Muscle of leg (tissue), 11 donors: Measurements from ENCODE around the gene TCEAL5. TPM values are rescaled to one million over a fixed set of nuclear protein-coding genes. Genes with fewer than 3 reads are reported as not detected.
A peak's percentile ranks its signal among the peaks of the same experiment; 100 is the strongest.

Experiments
- DNase-seq: peaks from one replicate; pipeline ENCODE4 v3.0.0; 2013
- H3K27ac ChIP-seq: one replicate; pipeline ENCODE4 v1.5.1; 2013; ENCODE audit warnings: mild to moderate bottlenecking, low read length, control low read depth
- H3K27me3 ChIP-seq: one replicate; pipeline ENCODE4 v1.6.1; 2013; ENCODE audit warnings: low read length; ENCODE audit not compliant: control insufficient read depth, insufficient read depth
- H3K36me3 ChIP-seq: one replicate; pipeline ENCODE4 v1.6.1; 2013; ENCODE audit warnings: low read length; ENCODE audit not compliant: control insufficient read depth, insufficient read depth
- H3K4me1 ChIP-seq: one replicate; pipeline ENCODE4 v1.6.1; 2013; ENCODE audit warnings: low read length; ENCODE audit not compliant: control insufficient read depth, insufficient read depth
- H3K4me3 ChIP-seq: one replicate; pipeline ENCODE4 v1.5.1; 2013; ENCODE audit warnings: low read length, control low read depth
- H3K9me3 ChIP-seq: replicated peaks from 2 replicates; pipeline ENCODE4 v1.6.1; 2013; ENCODE audit warnings: low read depth, low read length; ENCODE audit not compliant: control insufficient read depth
- WGBS: methylation state at CpG from one replicate; pipeline ENCODE4 v1.1.5; 2013; ENCODE audit warnings: missing lambda C conversion rate; ENCODE audit not compliant: insufficient coverage; 5-methylcytosine and 5-hydroxymethylcytosine counted together
- polyA plus RNA-seq, 8 donors: library from polyadenylated mRNA; unstranded; fragments of 120-200 nt; gene quantifications; one replicate each; pipeline versions ENCODE4 v1.2.1 to v1.2.3, GENCODE V29; 2013; ENCODE audit warnings: inconsistent platforms in 1 of 8, low replicate concordance in 1 of 8; ENCODE audit not compliant: insufficient read length in 8 of 8, insufficient read depth in 1 of 8
- total RNA-seq: library from RNA; stranded (reverse); fragments of 120-200 nt; gene quantifications from one replicate; pipeline ENCODE4 v1.2.4, GENCODE V29; 2013

TCEAL5 gene
- total and polyA plus RNA-seq, 9 donors = 2.9 to 12.6 (median 6.1) TPM

DNA sequence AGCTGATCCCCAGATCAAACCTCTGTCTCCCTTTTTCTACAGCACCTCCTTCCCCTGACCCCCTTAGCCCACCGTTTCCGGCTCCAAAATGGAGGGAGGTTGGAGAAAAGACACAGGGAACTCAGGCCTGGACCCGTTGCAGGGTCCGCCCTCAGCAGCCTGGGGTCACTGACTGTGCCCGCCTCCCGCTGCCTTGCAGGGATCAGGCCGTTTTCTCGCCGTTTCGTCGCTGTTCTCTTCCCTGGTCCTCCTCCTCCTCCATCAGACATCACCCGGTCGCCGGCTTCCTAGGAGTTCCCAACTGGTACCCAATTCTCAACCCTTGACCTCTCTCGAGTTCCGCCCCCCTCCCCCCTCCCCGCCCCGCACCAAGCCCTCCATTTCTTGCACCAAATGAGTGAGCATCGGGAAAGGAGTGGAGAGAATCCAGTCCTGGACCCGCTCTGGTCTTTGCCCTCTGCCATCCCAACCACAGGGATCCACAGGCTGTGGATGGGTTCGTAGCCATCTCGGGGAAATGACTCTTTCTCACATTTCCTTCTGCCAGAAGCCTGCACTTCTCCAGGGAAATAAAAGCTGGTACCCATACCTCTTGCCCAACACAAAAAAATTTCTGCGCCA, 493 bp downstream of the TCEAL5 start:
- Histone ChIP-seq H3K36me3 (no peaks in the 10 kb centered on the region), H3K27me3 (peaks cover 32% of the 10 kb centered on the region), H3K9me3 (no peaks in the 10 kb centered on the region), H3K27ac (no peak overlapping the region), H3K4me1 (no peaks in the 10 kb centered on the region), H3K4me3 (peak overlapping the region; percentile 44)
- 14% methylated on average over 14 of the region's 23 CpGs for WGBS
- DNase-seq = no peak

DNA sequence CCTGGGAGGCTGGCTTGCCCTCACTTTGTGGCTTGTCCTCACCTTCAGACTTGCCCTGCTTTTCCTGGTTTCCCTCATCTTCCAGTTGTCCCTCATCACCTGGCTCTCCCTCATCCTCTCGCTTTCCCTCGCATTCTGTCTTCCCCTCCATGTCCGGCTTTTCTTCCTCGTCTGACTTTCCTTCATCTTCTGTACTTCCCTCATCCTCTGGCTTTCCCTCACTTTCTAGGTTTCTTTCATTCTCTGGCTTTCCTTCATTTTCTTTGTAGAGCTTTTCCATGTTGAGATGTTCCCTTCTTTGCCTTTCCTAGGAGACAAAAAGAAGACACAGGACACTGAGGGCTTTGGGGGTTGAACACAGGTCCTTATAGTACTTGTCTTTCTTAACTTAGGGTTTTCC, 2.3 kb downstream of the TCEAL5 start:
- DNase-seq = no peak
- Histone ChIP-seq H3K27me3 (peaks cover 32% of the 10 kb centered on the region), H3K9me3 (no peaks in the 10 kb centered on the region), H3K36me3 (no peaks in the 10 kb centered on the region), H3K4me1 (no peaks in the 10 kb centered on the region), H3K27ac (no peak overlapping the region), H3K4me3 (no peak overlapping the region)
- 80% methylated on average over 4 of the region's 4 CpGs for WGBS

DNA sequence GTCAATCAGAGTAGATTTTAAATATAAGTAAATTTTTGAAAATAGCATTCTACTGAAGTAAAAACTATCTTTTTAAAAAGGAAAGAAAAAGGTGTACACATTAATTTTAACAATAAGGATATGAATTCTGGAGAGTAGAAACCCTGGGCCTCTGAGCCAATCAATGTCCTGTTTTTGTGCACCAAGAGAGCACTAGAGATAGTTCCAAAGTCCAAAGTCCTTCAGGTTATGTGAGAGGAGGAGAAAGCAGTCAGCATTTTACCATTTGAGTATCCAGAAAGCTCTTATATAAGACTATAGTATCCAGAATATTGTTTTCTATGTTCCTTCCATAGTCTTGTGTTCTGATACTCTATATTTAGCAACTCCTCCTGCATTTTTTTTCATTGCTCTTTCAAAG, 18.3 kb downstream of the TCEAL5 start:
- DNase-seq = no peak
- Histone ChIP-seq H3K9me3 (no peaks in the 10 kb centered on the region), H3K4me3 (no peak overlapping the region), H3K27ac (no peak overlapping the region), H3K36me3 (no peaks in the 10 kb centered on the region), H3K4me1 (peaks cover 6% of the 10 kb centered on the region), H3K27me3 (peaks cover 18% of the 10 kb centered on the region)

DNA sequence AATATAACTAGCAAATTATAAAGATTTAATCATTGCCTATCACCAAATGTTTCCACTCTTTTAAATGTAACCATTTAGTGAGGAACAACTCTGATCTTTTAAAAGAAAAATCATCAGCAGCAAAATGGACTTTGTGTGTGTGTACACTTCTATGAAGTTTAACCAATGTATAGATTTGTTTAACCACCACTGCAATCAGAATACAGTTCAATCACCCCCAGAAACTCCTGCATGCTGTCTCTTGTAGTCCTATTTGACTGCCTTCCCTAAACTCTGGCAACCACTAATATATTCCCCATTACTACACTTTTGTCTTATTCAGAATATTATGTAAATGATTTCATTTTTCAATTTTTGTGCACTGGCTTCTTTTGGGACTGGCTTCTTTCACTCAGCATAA, 19.9 kb downstream of the TCEAL5 start:
- no peak overlapping the region for H3K27ac ChIP-seq
- DNase-seq = no peak
- H3K27me3 ChIP-seq = peaks cover 21% of the 10 kb centered on the region
- no peaks in the 10 kb centered on the region for H3K9me3 ChIP-seq
- H3K4me3 ChIP-seq = no peak overlapping the region
- peaks cover 3% of the 10 kb centered on the region for H3K36me3 ChIP-seq
- peaks cover 6% of the 10 kb centered on the region for H3K4me1 ChIP-seq

DNA sequence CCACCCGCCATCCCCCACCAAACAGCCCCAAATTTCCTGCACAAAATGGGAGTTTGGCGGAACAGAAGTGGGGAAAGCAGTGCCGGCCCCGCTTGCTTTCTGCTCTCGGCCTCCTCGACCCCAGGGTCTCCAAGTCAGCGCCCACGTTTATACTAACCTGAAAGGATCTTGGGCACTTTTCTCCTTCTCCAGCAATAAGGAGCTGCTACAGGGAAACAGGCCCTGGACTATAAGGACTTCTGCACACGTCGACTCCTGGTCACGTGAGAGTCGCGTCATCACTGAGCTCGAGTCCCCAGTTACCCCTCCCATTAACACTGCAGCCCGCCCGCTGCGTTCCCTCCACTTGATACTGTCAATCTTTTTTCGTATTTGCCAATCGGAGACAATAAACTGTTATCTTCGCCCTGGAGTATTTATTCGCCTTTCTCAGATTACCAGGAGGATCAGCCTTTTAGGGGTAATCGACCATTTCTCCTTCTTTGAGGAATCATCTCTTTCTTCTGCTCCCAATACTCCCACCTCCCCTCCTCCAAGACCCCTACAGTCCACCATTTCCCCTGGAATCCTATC, 21.5 kb downstream of the TCEAL5 start, which contains the start of gene TCEAL8:
TCEAL8 (minus strand) TSS at position 235 of the 573 bp plus-strand sequence. CDS start 1,176 bp downstream, outside the sequence.
- DNase-seq = peak; percentile 96
- peaks cover 4% of the 10 kb centered on the region for H3K36me3 ChIP-seq
- no peaks in the 10 kb centered on the region for H3K9me3 ChIP-seq
- H3K4me1 ChIP-seq = peaks cover 6% of the 10 kb centered on the region
- H3K4me3 ChIP-seq = peak within 1 kb of the TSS; percentile 85
- 21% methylated on average over 10 of the region's 22 CpGs for WGBS
- peak within 1 kb of the TSS; percentile 97 for H3K27ac ChIP-seq
- peaks cover 25% of the 10 kb centered on the region for H3K27me3 ChIP-seq

DNA sequence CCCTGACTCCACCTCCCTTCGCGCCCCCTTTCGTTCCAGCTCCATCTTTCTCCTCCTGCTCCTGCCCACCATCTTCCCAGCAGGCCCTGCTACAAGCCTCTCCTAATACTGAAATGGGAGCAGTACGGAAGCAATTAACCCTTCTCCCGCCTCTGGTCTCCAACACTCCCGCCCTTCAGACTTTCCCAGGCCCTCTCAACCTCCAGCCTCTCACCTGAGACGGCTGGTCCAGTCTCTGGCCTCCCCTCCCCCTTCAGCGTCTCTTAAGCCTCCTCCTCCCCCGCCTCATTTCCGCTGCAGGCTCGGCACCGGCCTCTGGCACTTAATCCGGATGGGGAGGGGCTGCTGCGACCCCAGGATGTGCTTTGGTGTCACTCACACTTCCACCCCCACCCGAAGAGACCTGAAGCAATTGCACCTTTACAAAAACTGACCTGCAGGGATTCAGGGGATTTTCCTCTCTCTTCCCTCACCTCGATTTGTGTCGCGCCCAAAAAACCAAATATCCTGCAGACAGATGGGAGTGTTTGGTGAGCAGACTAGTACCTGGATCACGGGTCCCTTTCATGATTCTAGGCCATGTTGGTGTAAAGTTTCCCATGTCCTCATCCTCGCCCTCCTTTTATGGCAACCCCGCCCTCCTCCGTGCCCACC, 22.3 kb downstream of the TCEAL5 start:
- WGBS = 17% methylated on average over 15 of the region's 22 CpGs
- DNase-seq = peak; percentile 79
- H3K4me1 ChIP-seq = peaks cover 6% of the 10 kb centered on the region
- peaks cover 4% of the 10 kb centered on the region for H3K36me3 ChIP-seq
- H3K4me3 ChIP-seq = peak overlapping the region; percentile 85
- peak overlapping the region; percentile 97 for H3K27ac ChIP-seq
- H3K9me3 ChIP-seq = no peaks in the 10 kb centered on the region
- H3K27me3 ChIP-seq = peaks cover 25% of the 10 kb centered on the region

DNA sequence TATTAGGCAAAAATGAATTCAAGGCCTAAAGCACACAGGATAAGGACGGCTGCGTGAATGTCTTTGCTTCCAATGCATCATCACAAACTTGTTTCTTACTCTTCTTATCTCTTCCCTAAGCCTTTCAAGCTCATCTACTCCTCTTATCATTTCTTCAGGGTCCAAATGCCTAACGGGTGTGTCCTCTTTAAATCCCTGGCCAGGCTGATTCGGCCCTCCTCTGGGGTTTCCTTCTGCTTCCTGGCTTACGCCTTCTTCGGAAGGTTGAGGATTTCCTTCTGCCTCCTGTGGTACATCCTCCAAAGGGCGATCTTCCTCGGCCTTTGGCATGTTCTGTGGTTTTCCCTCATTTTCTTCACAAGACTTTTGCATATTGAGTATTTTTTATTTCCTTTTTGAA, 22.9 kb downstream of the TCEAL5 start:
- 47% methylated on average over 4 of the region's 8 CpGs for WGBS
- Histone ChIP-seq H3K36me3 (peaks cover 4% of the 10 kb centered on the region), H3K27me3 (peaks cover 24% of the 10 kb centered on the region), H3K4me1 (peaks cover 6% of the 10 kb centered on the region), H3K9me3 (no peaks in the 10 kb centered on the region), H3K4me3 (peak overlapping the region; percentile 85), H3K27ac (peak overlapping the region; percentile 97)
- DNase-seq = peak; percentile 21

DNA sequence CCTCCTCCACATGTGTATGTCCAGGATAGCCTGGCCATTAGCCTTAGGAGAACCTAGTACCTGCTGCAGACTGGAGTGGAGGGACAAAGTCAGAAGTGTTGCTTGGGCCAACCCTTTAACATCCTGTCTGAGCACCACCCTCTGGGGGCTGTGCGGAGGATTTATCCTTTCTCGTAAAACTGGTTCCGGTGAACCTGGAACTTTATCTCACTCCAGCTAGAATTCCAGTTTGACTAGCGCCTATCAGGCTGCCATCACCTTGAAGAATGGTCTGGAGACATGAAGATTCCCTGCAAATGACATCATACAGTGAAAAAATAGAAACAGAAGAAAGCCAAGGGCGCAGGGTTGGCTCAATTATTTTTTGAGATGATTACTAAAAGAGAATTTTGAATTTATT, 25.6 kb downstream of the TCEAL5 start:
- Histone ChIP-seq H3K27ac (no peak overlapping the region), H3K4me3 (no peak overlapping the region), H3K36me3 (peaks cover 4% of the 10 kb centered on the region), H3K27me3 (peaks cover 22% of the 10 kb centered on the region), H3K4me1 (peaks cover 6% of the 10 kb centered on the region), H3K9me3 (no peaks in the 10 kb centered on the region)
- 56% methylated on average over 3 of the region's 5 CpGs for WGBS
- DNase-seq = no peak

DNA sequence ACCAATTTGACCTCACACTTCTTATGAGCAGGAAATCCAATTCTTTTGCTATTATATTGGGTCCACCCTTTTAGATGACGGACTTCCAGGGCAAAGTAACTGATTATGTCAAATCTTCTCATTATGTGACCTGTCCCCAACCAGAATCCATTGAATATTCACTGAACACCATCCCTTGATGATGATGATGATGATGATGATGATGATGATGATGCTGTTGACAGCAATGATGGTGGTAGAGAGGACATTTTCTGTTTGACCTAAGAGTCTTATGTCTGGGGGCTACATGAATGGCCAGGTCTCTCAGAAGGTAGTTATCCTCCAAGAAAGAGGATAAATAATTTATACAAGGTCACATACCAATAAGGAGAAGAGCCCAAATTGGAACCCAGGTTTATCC, 26.7 kb downstream of the TCEAL5 start:
- Histone ChIP-seq H3K9me3 (no peaks in the 10 kb centered on the region), H3K4me1 (peaks cover 4% of the 10 kb centered on the region), H3K27ac (no peak overlapping the region), H3K27me3 (peaks cover 19% of the 10 kb centered on the region), H3K4me3 (no peak overlapping the region), H3K36me3 (peaks cover 4% of the 10 kb centered on the region)
- DNase-seq = no peak
- WGBS = no CpG with 5 or more reads among the region's 1 CpG

DNA sequence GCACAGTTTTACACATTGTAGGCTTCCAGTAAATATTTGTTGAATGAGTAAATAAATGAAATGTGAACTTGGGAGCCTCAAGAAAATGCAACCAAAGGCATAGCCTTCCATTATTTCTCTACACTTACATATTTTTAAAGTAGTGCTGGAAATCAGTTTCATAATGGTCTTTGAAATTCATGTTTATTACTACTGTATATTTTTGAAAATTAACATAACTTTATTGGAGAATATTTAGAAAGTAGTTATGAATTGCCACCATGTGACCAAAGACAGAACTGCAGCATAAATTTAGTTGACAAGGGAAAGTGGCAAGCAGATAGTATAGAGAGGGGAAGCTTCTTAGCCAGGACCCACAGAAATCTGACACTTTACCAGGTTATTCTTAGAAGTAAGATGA, 28.0 kb downstream of the TCEAL5 start:
- DNase-seq = peak; percentile 41
- H3K4me3 ChIP-seq = no peak overlapping the region
- peaks cover 12% of the 10 kb centered on the region for H3K27me3 ChIP-seq
- no peak overlapping the region for H3K27ac ChIP-seq
- H3K4me1 ChIP-seq = peaks cover 1% of the 10 kb centered on the region
- peaks cover 4% of the 10 kb centered on the region for H3K36me3 ChIP-seq
- H3K9me3 ChIP-seq = no peaks in the 10 kb centered on the region
